DND-41 (cell line): ENCODE measurements around the gene MMRN2.

Experiments
- EZH2 ChIP-seq: IDR thresholded peaks from 3 replicates; pipeline ENCODE4 v1.6.1; 2012; ENCODE audit warnings: borderline replicate concordance, low read depth, mild to moderate bottlenecking, moderate library complexity, low read length, inconsistent platforms; ENCODE audit not compliant: severe bottlenecking
- TF ChIP-seq, protein P1 (sequence below): IDR thresholded peaks from 2 replicates; pipeline ENCODE4 v1.5.1; 2012; ENCODE audit warnings: borderline replicate concordance, low read length, moderate library complexity, mild to moderate bottlenecking; ENCODE audit not compliant: poor library complexity, severe bottlenecking; ENCODE audit errors: extremely low read depth

DNA sequence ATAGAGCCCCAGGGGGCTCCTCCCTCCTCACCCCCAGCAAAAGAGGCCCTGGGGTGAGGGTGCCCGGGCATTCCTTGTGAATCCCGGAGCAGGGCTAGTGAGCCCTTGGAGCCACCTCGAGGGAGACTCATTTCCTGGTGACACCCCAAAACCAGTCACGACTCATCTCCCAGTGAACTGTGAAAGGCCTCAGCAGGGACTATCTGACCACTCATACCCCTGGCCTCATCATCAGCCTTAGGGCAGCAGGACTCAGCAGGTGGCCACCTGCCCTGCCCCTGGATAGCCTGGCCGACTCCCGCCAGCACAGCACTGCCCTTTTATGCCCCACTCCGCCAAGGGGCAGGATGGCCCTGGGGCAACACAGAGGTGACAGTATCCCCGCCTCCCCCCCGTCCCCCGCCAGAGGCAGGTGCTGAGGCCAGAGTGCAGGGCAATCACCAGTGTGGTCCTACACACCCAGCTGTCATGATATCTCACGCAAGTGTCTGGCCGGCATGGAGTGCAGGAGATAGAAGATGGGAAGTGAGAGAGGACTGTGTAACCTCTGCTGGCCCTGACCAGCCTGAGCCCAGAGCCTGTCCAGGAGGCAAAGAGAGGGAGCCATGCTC, 4.2 kb upstream of the MMRN2 start:
- TF ChIP-seq, protein P1, sequence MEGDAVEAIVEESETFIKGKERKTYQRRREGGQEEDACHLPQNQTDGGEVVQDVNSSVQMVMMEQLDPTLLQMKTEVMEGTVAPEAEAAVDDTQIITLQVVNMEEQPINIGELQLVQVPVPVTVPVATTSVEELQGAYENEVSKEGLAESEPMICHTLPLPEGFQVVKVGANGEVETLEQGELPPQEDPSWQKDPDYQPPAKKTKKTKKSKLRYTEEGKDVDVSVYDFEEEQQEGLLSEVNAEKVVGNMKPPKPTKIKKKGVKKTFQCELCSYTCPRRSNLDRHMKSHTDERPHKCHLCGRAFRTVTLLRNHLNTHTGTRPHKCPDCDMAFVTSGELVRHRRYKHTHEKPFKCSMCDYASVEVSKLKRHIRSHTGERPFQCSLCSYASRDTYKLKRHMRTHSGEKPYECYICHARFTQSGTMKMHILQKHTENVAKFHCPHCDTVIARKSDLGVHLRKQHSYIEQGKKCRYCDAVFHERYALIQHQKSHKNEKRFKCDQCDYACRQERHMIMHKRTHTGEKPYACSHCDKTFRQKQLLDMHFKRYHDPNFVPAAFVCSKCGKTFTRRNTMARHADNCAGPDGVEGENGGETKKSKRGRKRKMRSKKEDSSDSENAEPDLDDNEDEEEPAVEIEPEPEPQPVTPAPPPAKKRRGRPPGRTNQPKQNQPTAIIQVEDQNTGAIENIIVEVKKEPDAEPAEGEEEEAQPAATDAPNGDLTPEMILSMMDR = no peak
- no peak for TF ChIP-seq EZH2
